Karpas-422 (cell line): ENCODE results near the gene TNFAIP6. TPM values are rescaled to one million over a fixed set of nuclear protein-coding genes. Genes with fewer than 3 reads are reported as not detected.

Experiments used
- DNase-seq: peaks from one replicate; pipeline ENCODE4 v3.0.0-alpha.2; 2015
- H2AFZ ChIP-seq: fragments of 200-600 bp; sonication (generic); 2 replicates; pipeline ENCODE4 v1.6.1; 2014; ENCODE audit warnings: antibody characterized with exemption, low read length, mixed read lengths
- H3K27ac ChIP-seq: fragments of 200-600 bp; sonication (generic); 2 replicates; pipeline ENCODE4 v1.5.1; 2014; ENCODE audit warnings: mild to moderate bottlenecking, low read length, moderate library complexity
- H3K27me3 ChIP-seq: fragments of 200-600 bp; sonication (generic); 2 replicates; pipeline ENCODE4 v1.6.1; 2014; ENCODE audit warnings: low read length, mixed read lengths
- H3K36me3 ChIP-seq: fragments of 200-600 bp; sonication (generic); 2 replicates; pipeline ENCODE4 v1.6.1; 2014; ENCODE audit warnings: low read length, mixed read lengths; ENCODE audit not compliant: insufficient read depth
- H3K4me1 ChIP-seq: fragments of 200-600 bp; sonication (generic); 2 replicates; pipeline ENCODE4 v1.6.1; 2014; ENCODE audit warnings: mild to moderate bottlenecking, low read length, mixed read lengths
- H3K4me2 ChIP-seq: fragments of 200-600 bp; sonication (generic); 2 replicates; pipeline ENCODE4 v1.6.1; 2014; ENCODE audit warnings: low read length, low read depth, mild to moderate bottlenecking; ENCODE audit not compliant: poor library complexity, severe bottlenecking
- H3K4me3 ChIP-seq: fragments of 200-600 bp; sonication (generic); 2 replicates; pipeline ENCODE4 v1.5.1; 2014; ENCODE audit warnings: mild to moderate bottlenecking, antibody characterized with exemption, low read length, mixed read lengths
- H3K79me2 ChIP-seq: fragments of 200-600 bp; sonication (generic); 2 replicates; pipeline ENCODE4 v1.6.1; 2014; ENCODE audit warnings: mild to moderate bottlenecking, low read length, mixed read lengths
- H3K9ac ChIP-seq: fragments of 200-600 bp; sonication (generic); 2 replicates; pipeline ENCODE4 v1.6.0; 2014; ENCODE audit warnings: low read length
- H3K9me2 ChIP-seq: fragments of 200-600 bp; sonication (generic), shearing (Covaris generic); replicated peaks from 2 replicates; pipeline ENCODE4 v1.6.0; 2014; ENCODE audit warnings: mild to moderate bottlenecking, low read length, moderate library complexity; ENCODE audit not compliant: insufficient read depth
- H3K9me3 ChIP-seq: fragments of 300-700, 200-600 bp; sonication (generic); 2 replicates; pipeline ENCODE4 v1.6.1; 2014; ENCODE audit warnings: low read length, mixed read lengths
- H4K20me1 ChIP-seq: fragments of 200-600 bp; sonication (generic); 2 replicates; pipeline ENCODE4 v1.6.1; 2014; ENCODE audit warnings: mild to moderate bottlenecking, antibody characterized with exemption, low read length, low read depth; ENCODE audit not compliant: insufficient read depth
- total RNA-seq: library from RNA; depleted of rRNA; stranded (reverse); fragments of >200 nt; shearing (Covaris generic); gene quantifications from 2 replicates; pipeline ENCODE4 v1.2.3, GENCODE V29; 2014; ENCODE audit warnings: low replicate concordance

The TNFAIP6 gene
- total RNA-seq, 1 experiment from 2014 or later: not detected

DNA sequence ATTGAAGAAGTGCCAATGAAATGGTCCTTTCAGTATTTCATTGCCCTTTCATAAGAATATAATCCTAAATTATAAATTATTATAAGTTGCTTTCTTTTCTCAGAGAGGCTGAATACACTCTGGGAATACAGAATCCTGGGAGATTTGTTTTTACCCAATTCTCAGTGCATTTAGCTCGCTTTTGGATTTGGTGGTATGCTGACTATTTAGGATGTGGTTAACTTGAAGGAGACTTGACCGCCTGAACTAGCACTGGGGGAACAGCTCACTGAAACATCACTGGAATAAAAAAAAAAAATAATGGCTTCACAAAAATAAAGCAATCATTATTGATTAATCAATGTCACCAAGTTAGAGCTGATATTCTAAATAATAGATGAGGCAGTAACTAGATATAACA, 10.2 kb downstream of the TNFAIP6 start:
- Histone ChIP-seq H3K9me3 (no peaks in the 10 kb centered on the region), H3K27me3 (no peaks in the 10 kb centered on the region), H3K9me2 (no peaks in the 10 kb centered on the region), H3K36me3 (no peaks in the 10 kb centered on the region), H3K79me2 (no peaks in the 10 kb centered on the region), H3K4me2 (no peak overlapping the region), H3K4me3 (no peak overlapping the region), H3K27ac (no peak overlapping the region), H4K20me1 (no peaks in the 10 kb centered on the region), H2AFZ (no peak overlapping the region), H3K4me1 (no peaks in the 10 kb centered on the region), H3K9ac (no peak overlapping the region)
- no peak for DNase-seq

DNA sequence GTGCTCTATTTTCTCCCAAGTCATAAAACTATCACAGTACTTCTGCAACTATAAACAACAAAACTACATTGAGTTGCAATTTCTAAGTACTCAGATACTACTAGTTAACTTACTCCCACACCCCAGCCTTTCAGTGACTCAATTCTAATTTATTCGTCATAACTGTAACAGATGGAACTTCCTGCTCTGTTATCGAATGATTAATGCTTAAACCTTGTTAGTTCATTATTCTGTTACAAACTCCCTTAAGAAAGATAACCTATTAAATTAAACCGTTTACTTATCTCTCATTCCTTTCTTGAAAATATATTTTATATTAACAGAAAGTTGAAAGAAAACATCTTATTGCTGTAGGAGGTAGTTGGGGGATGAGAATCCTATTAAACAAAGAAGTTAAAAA, 17.0 kb downstream of the TNFAIP6 start:
- H3K27ac ChIP-seq: no peak overlapping the region
- H3K4me3 ChIP-seq: no peak overlapping the region
- no peak overlapping the region for H2AFZ ChIP-seq
- H3K79me2 ChIP-seq: no peaks in the 10 kb centered on the region
- H3K27me3 ChIP-seq: no peaks in the 10 kb centered on the region
- no peaks in the 10 kb centered on the region for H3K9me3 ChIP-seq
- DNase-seq: no peak
- H3K4me2 ChIP-seq: no peak overlapping the region
- no peaks in the 10 kb centered on the region for H3K4me1 ChIP-seq
- H3K9ac ChIP-seq: no peak overlapping the region
- no peaks in the 10 kb centered on the region for H3K36me3 ChIP-seq
- H3K9me2 ChIP-seq: no peaks in the 10 kb centered on the region
- H4K20me1 ChIP-seq: no peaks in the 10 kb centered on the region

DNA sequence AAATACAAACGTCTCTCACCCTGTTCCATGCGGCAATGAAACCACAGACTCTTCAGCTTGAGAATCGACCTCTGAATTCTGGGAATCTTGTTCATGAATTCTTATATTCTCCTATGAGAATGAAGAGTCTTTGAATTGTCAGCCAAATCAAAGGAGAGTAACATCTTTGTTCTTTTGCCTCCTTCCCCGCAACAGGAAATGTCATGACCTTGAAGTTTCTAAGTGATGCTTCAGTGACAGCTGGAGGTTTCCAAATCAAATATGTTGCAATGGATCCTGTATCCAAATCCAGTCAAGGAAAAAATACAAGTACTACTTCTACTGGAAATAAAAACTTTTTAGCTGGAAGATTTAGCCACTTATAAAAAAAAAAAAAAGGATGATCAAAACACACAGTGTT, 21.8 kb downstream of the TNFAIP6 start:
- H3K27me3 ChIP-seq: no peaks in the 10 kb centered on the region
- no peaks in the 10 kb centered on the region for H4K20me1 ChIP-seq
- H3K4me1 ChIP-seq: no peaks in the 10 kb centered on the region
- H3K4me2 ChIP-seq: no peak overlapping the region
- no peak overlapping the region for H3K27ac ChIP-seq
- H3K36me3 ChIP-seq: no peaks in the 10 kb centered on the region
- H3K9me2 ChIP-seq: no peaks in the 10 kb centered on the region
- H3K9me3 ChIP-seq: no peaks in the 10 kb centered on the region
- no peak overlapping the region for H2AFZ ChIP-seq
- no peak overlapping the region for H3K4me3 ChIP-seq
- H3K79me2 ChIP-seq: no peaks in the 10 kb centered on the region
- H3K9ac ChIP-seq: no peak overlapping the region
- no peak for DNase-seq

GRCh38 chr2:151380580-151381235, 23.3 kb downstream of the TNFAIP6 start:
- Histone ChIP-seq H3K27ac (no peak overlapping the region), H3K36me3 (no peaks in the 10 kb centered on the region), H3K4me2 (no peak overlapping the region), H3K9ac (no peak overlapping the region), H3K9me3 (no peaks in the 10 kb centered on the region), H3K9me2 (no peaks in the 10 kb centered on the region), H3K27me3 (no peaks in the 10 kb centered on the region), H3K79me2 (no peaks in the 10 kb centered on the region), H3K4me1 (no peaks in the 10 kb centered on the region), H4K20me1 (no peaks in the 10 kb centered on the region), H2AFZ (no peak overlapping the region), H3K4me3 (no peak overlapping the region)
- no peak for DNase-seq

GRCh38 chr2:151381266-151381665, 23.9 kb downstream of the TNFAIP6 start:
- H3K27me3 ChIP-seq: no peaks in the 10 kb centered on the region
- DNase-seq: no peak
- no peak overlapping the region for H3K4me3 ChIP-seq
- no peak overlapping the region for H2AFZ ChIP-seq
- no peaks in the 10 kb centered on the region for H3K36me3 ChIP-seq
- no peaks in the 10 kb centered on the region for H4K20me1 ChIP-seq
- H3K9ac ChIP-seq: no peak overlapping the region
- H3K9me2 ChIP-seq: no peaks in the 10 kb centered on the region
- no peaks in the 10 kb centered on the region for H3K4me1 ChIP-seq
- no peaks in the 10 kb centered on the region for H3K79me2 ChIP-seq
- H3K4me2 ChIP-seq: no peak overlapping the region
- no peak overlapping the region for H3K27ac ChIP-seq
- H3K9me3 ChIP-seq: no peaks in the 10 kb centered on the region

GRCh38 chr2:151388011-151388410, 30.6 kb downstream of the TNFAIP6 start:
- Histone ChIP-seq H3K4me2 (no peak overlapping the region), H3K4me1 (no peaks in the 10 kb centered on the region), H3K9me3 (no peaks in the 10 kb centered on the region), H3K9ac (no peak overlapping the region), H4K20me1 (no peaks in the 10 kb centered on the region), H2AFZ (no peak overlapping the region), H3K79me2 (no peaks in the 10 kb centered on the region), H3K9me2 (no peaks in the 10 kb centered on the region), H3K36me3 (no peaks in the 10 kb centered on the region), H3K27ac (no peak overlapping the region), H3K27me3 (no peaks in the 10 kb centered on the region), H3K4me3 (no peak overlapping the region)
- DNase-seq: no peak

DNA sequence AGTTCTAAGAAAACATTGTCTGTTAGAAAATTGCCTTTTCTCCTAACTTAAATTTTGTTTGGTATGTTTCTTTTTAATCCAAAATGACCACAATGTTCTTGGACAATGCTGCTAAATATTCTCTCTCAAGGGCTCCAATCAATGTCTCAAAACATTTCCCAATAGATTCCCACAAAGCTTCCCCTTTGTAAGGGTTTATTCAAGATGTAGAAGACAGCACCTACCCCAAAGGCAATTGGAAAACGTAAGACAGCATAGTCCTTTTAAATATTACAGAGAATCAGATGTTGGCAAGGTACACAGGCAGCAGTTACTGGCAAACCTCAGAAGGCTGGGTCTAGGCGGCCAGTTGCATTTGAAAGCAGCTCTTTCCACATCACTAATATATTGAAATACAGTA, 34.0 kb downstream of the TNFAIP6 start:
- Histone ChIP-seq H3K36me3 (no peaks in the 10 kb centered on the region), H2AFZ (no peak overlapping the region), H3K27me3 (no peaks in the 10 kb centered on the region), H3K27ac (no peak overlapping the region), H3K4me2 (no peak overlapping the region), H3K9me2 (no peaks in the 10 kb centered on the region), H3K9ac (no peak overlapping the region), H3K4me1 (peaks cover 6% of the 10 kb centered on the region), H3K9me3 (no peaks in the 10 kb centered on the region), H3K4me3 (no peak overlapping the region), H4K20me1 (no peaks in the 10 kb centered on the region), H3K79me2 (no peaks in the 10 kb centered on the region)
- DNase-seq: no peak

DNA sequence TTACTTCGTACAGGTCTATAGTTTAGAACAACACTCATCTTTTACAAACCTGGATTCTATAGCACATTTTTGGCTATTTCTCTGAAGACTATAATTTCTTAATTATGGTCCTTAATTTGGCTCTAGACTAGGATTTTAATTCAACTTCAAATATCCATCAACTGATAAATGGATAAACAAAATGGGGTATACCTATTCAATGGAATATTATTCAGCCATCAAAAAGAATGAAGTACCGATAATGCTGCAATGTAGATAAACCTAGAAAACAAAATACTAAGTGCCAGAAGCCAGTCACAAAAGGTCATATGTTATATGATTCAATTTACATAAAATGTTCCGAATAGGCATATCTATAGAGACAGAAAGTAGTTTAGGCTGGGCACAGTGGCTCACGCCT, 37.1 kb downstream of the TNFAIP6 start:
- no peaks in the 10 kb centered on the region for H4K20me1 ChIP-seq
- H3K9ac ChIP-seq: no peak overlapping the region
- no peak overlapping the region for H3K27ac ChIP-seq
- H2AFZ ChIP-seq: no peak overlapping the region
- no peak overlapping the region for H3K4me2 ChIP-seq
- DNase-seq: no peak
- no peaks in the 10 kb centered on the region for H3K9me2 ChIP-seq
- H3K36me3 ChIP-seq: no peaks in the 10 kb centered on the region
- peaks cover 6% of the 10 kb centered on the region for H3K4me1 ChIP-seq
- H3K4me3 ChIP-seq: no peak overlapping the region
- no peaks in the 10 kb centered on the region for H3K79me2 ChIP-seq
- H3K27me3 ChIP-seq: no peaks in the 10 kb centered on the region
- H3K9me3 ChIP-seq: no peaks in the 10 kb centered on the region
